H1 (cell line): Measurements from ENCODE around the gene ZNF407.

Experiments
- ASH2L ChIP-seq: fragments of 200-600, 300-600 bp; sonication (generic); IDR thresholded peaks from one replicate; pipeline ENCODE4 v1.7.1; 2017; ENCODE audit warnings: low read length
- BRCA1 ChIP-seq: IDR thresholded peaks from 2 replicates; pipeline ENCODE4 v1.6.1; 2012; ENCODE audit warnings: low read depth, low read length, improper control_type of control experiment
- POLR2AphosphoS5 ChIP-seq: IDR thresholded peaks from 2 replicates; pipeline ENCODE4 v1.6.1; 2011; ENCODE audit warnings: low read depth, low read length
- TAF1 ChIP-seq: IDR thresholded peaks from 2 replicates; pipeline ENCODE4 v1.6.1; 2011; ENCODE audit warnings: mild to moderate bottlenecking, low read depth, low read length
- TCF12 ChIP-seq: IDR thresholded peaks from 2 replicates; pipeline ENCODE4 v1.6.1; 2011; ENCODE audit warnings: low read depth, mild to moderate bottlenecking, low read length
- TEAD4 ChIP-seq: IDR thresholded peaks from 2 replicates; pipeline ENCODE4 v1.6.1; 2012; ENCODE audit warnings: low read depth, low read length, inconsistent platforms, mixed read lengths
- TF ChIP-seq, protein P1 (sequence below), 3 experiments: IDR thresholded peaks; 1 replicate in 2 of 3; 2 replicates in 1 of 3; pipeline versions ENCODE4 v1.5.1 to v1.6.1; 2011; ENCODE audit warnings: low read length in 3 of 3, mild to moderate bottlenecking in 3 of 3, inconsistent platforms in 2 of 3, low read depth in 1 of 3, moderate library complexity in 1 of 3; ENCODE audit not compliant: insufficient read depth in 1 of 3; ENCODE audit errors: control extremely low read depth in 1 of 3
- TF ChIP-seq, protein P2 (sequence below): fragments of 300-600 bp; sonication (generic); IDR thresholded peaks from 2 replicates; pipeline ENCODE4 v1.7.1; 2012; ENCODE audit warnings: low read length, moderate library complexity, mild to moderate bottlenecking, inconsistent platforms; ENCODE audit not compliant: insufficient replicate concordance

DNA sequence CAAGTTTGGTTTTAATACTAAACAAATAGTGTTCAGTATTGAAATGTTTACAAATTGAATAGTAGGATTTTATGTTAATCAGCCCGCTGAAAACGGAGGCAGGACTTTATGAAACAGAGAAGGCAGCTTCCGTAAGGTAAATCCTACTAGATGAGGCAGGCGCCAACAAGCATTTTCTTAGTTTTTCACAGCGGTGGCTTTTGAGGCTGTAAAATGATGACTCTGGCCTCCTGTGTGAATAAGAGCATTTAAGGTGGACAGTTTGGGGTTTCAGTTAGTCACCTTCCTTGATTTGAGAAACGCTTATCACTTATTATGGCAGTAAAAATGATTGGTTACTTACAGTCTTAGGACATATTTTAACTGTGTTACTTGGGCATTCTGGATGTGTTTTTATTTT, 398.4 kb downstream of the ZNF407 start:
- TF ChIP-seq ASH2L (no peak), TEAD4 (no peak), TAF1 (no peak), TCF12 (no peak), POLR2AphosphoS5 (no peak), BRCA1 (no peak)
- TF ChIP-seq, protein P1, sequence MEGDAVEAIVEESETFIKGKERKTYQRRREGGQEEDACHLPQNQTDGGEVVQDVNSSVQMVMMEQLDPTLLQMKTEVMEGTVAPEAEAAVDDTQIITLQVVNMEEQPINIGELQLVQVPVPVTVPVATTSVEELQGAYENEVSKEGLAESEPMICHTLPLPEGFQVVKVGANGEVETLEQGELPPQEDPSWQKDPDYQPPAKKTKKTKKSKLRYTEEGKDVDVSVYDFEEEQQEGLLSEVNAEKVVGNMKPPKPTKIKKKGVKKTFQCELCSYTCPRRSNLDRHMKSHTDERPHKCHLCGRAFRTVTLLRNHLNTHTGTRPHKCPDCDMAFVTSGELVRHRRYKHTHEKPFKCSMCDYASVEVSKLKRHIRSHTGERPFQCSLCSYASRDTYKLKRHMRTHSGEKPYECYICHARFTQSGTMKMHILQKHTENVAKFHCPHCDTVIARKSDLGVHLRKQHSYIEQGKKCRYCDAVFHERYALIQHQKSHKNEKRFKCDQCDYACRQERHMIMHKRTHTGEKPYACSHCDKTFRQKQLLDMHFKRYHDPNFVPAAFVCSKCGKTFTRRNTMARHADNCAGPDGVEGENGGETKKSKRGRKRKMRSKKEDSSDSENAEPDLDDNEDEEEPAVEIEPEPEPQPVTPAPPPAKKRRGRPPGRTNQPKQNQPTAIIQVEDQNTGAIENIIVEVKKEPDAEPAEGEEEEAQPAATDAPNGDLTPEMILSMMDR (IDR thresholded peaks at IDR 0.05; ENCODE audit: control extremely low read depth in 1 of 3, insufficient read depth in 1 of 3, low read depth in 1 of 3, low read length in 3 of 3), result no peak
- TF ChIP-seq, protein P2, sequence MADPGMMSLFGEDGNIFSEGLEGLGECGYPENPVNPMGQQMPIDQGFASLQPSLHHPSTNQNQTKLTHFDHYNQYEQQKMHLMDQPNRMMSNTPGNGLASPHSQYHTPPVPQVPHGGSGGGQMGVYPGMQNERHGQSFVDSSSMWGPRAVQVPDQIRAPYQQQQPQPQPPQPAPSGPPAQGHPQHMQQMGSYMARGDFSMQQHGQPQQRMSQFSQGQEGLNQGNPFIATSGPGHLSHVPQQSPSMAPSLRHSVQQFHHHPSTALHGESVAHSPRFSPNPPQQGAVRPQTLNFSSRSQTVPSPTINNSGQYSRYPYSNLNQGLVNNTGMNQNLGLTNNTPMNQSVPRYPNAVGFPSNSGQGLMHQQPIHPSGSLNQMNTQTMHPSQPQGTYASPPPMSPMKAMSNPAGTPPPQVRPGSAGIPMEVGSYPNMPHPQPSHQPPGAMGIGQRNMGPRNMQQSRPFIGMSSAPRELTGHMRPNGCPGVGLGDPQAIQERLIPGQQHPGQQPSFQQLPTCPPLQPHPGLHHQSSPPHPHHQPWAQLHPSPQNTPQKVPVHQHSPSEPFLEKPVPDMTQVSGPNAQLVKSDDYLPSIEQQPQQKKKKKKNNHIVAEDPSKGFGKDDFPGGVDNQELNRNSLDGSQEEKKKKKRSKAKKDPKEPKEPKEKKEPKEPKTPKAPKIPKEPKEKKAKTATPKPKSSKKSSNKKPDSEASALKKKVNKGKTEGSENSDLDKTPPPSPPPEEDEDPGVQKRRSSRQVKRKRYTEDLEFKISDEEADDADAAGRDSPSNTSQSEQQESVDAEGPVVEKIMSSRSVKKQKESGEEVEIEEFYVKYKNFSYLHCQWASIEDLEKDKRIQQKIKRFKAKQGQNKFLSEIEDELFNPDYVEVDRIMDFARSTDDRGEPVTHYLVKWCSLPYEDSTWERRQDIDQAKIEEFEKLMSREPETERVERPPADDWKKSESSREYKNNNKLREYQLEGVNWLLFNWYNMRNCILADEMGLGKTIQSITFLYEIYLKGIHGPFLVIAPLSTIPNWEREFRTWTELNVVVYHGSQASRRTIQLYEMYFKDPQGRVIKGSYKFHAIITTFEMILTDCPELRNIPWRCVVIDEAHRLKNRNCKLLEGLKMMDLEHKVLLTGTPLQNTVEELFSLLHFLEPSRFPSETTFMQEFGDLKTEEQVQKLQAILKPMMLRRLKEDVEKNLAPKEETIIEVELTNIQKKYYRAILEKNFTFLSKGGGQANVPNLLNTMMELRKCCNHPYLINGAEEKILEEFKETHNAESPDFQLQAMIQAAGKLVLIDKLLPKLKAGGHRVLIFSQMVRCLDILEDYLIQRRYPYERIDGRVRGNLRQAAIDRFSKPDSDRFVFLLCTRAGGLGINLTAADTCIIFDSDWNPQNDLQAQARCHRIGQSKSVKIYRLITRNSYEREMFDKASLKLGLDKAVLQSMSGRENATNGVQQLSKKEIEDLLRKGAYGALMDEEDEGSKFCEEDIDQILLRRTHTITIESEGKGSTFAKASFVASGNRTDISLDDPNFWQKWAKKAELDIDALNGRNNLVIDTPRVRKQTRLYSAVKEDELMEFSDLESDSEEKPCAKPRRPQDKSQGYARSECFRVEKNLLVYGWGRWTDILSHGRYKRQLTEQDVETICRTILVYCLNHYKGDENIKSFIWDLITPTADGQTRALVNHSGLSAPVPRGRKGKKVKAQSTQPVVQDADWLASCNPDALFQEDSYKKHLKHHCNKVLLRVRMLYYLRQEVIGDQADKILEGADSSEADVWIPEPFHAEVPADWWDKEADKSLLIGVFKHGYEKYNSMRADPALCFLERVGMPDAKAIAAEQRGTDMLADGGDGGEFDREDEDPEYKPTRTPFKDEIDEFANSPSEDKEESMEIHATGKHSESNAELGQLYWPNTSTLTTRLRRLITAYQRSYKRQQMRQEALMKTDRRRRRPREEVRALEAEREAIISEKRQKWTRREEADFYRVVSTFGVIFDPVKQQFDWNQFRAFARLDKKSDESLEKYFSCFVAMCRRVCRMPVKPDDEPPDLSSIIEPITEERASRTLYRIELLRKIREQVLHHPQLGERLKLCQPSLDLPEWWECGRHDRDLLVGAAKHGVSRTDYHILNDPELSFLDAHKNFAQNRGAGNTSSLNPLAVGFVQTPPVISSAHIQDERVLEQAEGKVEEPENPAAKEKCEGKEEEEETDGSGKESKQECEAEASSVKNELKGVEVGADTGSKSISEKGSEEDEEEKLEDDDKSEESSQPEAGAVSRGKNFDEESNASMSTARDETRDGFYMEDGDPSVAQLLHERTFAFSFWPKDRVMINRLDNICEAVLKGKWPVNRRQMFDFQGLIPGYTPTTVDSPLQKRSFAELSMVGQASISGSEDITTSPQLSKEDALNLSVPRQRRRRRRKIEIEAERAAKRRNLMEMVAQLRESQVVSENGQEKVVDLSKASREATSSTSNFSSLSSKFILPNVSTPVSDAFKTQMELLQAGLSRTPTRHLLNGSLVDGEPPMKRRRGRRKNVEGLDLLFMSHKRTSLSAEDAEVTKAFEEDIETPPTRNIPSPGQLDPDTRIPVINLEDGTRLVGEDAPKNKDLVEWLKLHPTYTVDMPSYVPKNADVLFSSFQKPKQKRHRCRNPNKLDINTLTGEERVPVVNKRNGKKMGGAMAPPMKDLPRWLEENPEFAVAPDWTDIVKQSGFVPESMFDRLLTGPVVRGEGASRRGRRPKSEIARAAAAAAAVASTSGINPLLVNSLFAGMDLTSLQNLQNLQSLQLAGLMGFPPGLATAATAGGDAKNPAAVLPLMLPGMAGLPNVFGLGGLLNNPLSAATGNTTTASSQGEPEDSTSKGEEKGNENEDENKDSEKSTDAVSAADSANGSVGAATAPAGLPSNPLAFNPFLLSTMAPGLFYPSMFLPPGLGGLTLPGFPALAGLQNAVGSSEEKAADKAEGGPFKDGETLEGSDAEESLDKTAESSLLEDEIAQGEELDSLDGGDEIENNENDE, result no peak
